CD4-positive, alpha-beta T cell treated with Interleukin-6 for 4 hours (primary cell): ENCODE results near the gene CCDC112.
A peak's percentile ranks its signal among the peaks of the same experiment; 100 is the strongest.
"Not testable (repeated sequence)": the region's sequence is repeated elsewhere in the genome, so short reads cannot be mapped to it uniquely, and the experiment has no call there.

Experiments used
- DNase-seq: peaks from one replicate; pipeline ENCODE4 v3.0.0-alpha.2; 2020; ENCODE audit warnings: mixed read lengths

The CCDC112 gene

GRCh38 chr5:115296124-115297022 lies at the start of gene CCDC112:
Gene CCDC112, minus strand, starts transcription at chr5:115296654. Its CDS starts 111 bp downstream, at chr5:115296543.
- peak; percentile 90 for DNase-seq

- DNase-seq = no peak
Measured at GRCh38 chr5:115345344-115345743, 48.9 kb upstream of the CCDC112 start.

GRCh38 chr5:115343855-115344254 lies 47.4 kb upstream of the CCDC112 start:
- no peak for DNase-seq

- no peak for DNase-seq
Measured at GRCh38 chr5:115342590-115343377, 46.3 kb upstream of the CCDC112 start.

- DNase-seq = no peak
Measured at GRCh38 chr5:115341745-115342144, 45.3 kb upstream of the CCDC112 start.

GRCh38 chr5:115338851-115339250 lies 42.4 kb upstream of the CCDC112 start:
- no peak for DNase-seq

- DNase-seq = no peak
Measured at GRCh38 chr5:115337882-115338281, 41.4 kb upstream of the CCDC112 start.

- no peak for DNase-seq
Measured at GRCh38 chr5:115336964-115337363, 40.5 kb upstream of the CCDC112 start.

- no peak for DNase-seq
Measured at GRCh38 chr5:115336201-115336720, 39.8 kb upstream of the CCDC112 start.

- no peak for DNase-seq
Measured at GRCh38 chr5:115335301-115335700, 38.8 kb upstream of the CCDC112 start.

- DNase-seq = no peak
Measured at GRCh38 chr5:115333164-115333563, 36.7 kb upstream of the CCDC112 start.

- no peak for DNase-seq
Measured at GRCh38 chr5:115330830-115331229, 34.4 kb upstream of the CCDC112 start.

- no peak for DNase-seq
Measured at GRCh38 chr5:115329475-115329874, 33.0 kb upstream of the CCDC112 start.

- not testable (repeated sequence) for DNase-seq
Measured at GRCh38 chr5:115328617-115329274, 32.3 kb upstream of the CCDC112 start.

- no peak for DNase-seq
Measured at GRCh38 chr5:115325296-115325959, 29.0 kb upstream of the CCDC112 start.

- DNase-seq = no peak
Measured at GRCh38 chr5:115324021-115324420, 27.6 kb upstream of the CCDC112 start.

GRCh38 chr5:115322729-115323128 lies 26.3 kb upstream of the CCDC112 start:
- DNase-seq = no peak

GRCh38 chr5:115321309-115321708 lies 24.9 kb upstream of the CCDC112 start:
- DNase-seq = no peak

GRCh38 chr5:115320515-115320914 lies 24.1 kb upstream of the CCDC112 start:
- no peak for DNase-seq

GRCh38 chr5:115320006-115320405 lies 23.6 kb upstream of the CCDC112 start:
- DNase-seq = no peak

- DNase-seq = no peak
Measured at GRCh38 chr5:115319007-115319406, 22.6 kb upstream of the CCDC112 start.

- no peak for DNase-seq
Measured at GRCh38 chr5:115317736-115318135, 21.3 kb upstream of the CCDC112 start.
